HEK293T (cell line): Measurements from ENCODE around the gene CRCP.

Experiments used
- ARNT ChIP-seq: fragments of 450-650 bp; IDR thresholded peaks from 2 replicates; pipeline ENCODE4 v1.6.1; 2017; ENCODE audit warnings: mild to moderate bottlenecking
- ELF4 ChIP-seq: fragments of 450-650 bp; IDR thresholded peaks from 2 replicates; pipeline ENCODE4 v1.6.1; 2017; ENCODE audit warnings: antibody characterized with exemption
- FOXA1 ChIP-seq: fragments of 450-650 bp; IDR thresholded peaks from 2 replicates; pipeline ENCODE4 v1.6.1; 2016; ENCODE audit warnings: mild to moderate bottlenecking
- FOXM1 ChIP-seq: fragments of 450-650 bp; IDR thresholded peaks from 2 replicates; pipeline ENCODE4 v1.6.1; 2017; ENCODE audit warnings: mild to moderate bottlenecking, borderline replicate concordance
- HDGF ChIP-seq: fragments of 450-650 bp; IDR thresholded peaks from 2 replicates; pipeline ENCODE4 v1.6.1; 2017; ENCODE audit warnings: antibody characterized with exemption, borderline replicate concordance
- LEF1 ChIP-seq: fragments of 450-650 bp; IDR thresholded peaks from 2 replicates; pipeline ENCODE4 v1.6.1; 2017; ENCODE audit warnings: mild to moderate bottlenecking, borderline replicate concordance
- TARDBP ChIP-seq: fragments of 450-650 bp; IDR thresholded peaks from 2 replicates; pipeline ENCODE4 v1.6.1; 2016

GRCh38 chr7:66157060-66157459, 42.4 kb downstream of the CRCP start:
- TF ChIP-seq FOXA1 (no peak), ELF4 (no peak), ARNT (no peak), HDGF (no peak), FOXM1 (no peak), TARDBP (no peak), LEF1 (no peak)
